ENCODE data around the gene ITGB3BP.
"Not testable (repeated sequence)": the region's sequence is repeated elsewhere in the genome, so short reads cannot be mapped to it uniquely, and the experiment has no call there.

The ITGB3BP gene
- 8.6 to 9.7 (median 8.7) reads per million in 3 donors for total RNA-seq

- peak within 1 kb of the TSS; percentile 82 for H3K27ac ChIP-seq (ENCODE audit: insufficient read depth, low read length, poor library complexity, severe bottlenecking)
- H3K9me3 ChIP-seq (ENCODE audit: control insufficient read depth, low read length): no peaks in the 10 kb centered on the region
- peaks cover 9% of the 10 kb centered on the region for H3K4me1 ChIP-seq (ENCODE audit: control insufficient read depth, insufficient read depth, low read length, poor library complexity, severe bottlenecking)
- H3K36me3 ChIP-seq (ENCODE audit: control insufficient read depth, insufficient read depth, low read length): no peaks in the 10 kb centered on the region
- H3K27me3 ChIP-seq (replicated peaks; ENCODE audit: control insufficient read depth, insufficient read depth, low read length, poor library complexity, severe bottlenecking): no peaks in the 10 kb centered on the region
- H3K4me3 ChIP-seq (ENCODE audit: insufficient read depth, low read depth, low read length, poor library complexity, severe bottlenecking): peak within 1 kb of the TSS; percentile 76
- DNase-seq: peak; percentile 57 to 62 (median 62)
These were observed at the start of gene ITGB3BP, which contains the start of gene EFCAB7 for GRCh38 chr1:63522891-63523728. Gene ITGB3BP, minus strand, starts transcription at chr1:63523225. Its CDS starts 92 bp downstream, at chr1:63523133. Gene EFCAB7, plus strand, starts transcription at chr1:63523525. Its CDS starts 2,048 bp downstream, at chr1:63525573.

GRCh38 chr1:63572686-63573085 lies 49.7 kb upstream of the ITGB3BP start:
- not testable (repeated sequence) for H3K4me1 ChIP-seq (ENCODE audit: control insufficient read depth, insufficient read depth, low read length, poor library complexity, severe bottlenecking); H3K36me3 ChIP-seq (ENCODE audit: control insufficient read depth, insufficient read depth, low read length); H3K4me3 ChIP-seq (ENCODE audit: insufficient read depth, low read depth, low read length, poor library complexity, severe bottlenecking); H3K9me3 ChIP-seq (ENCODE audit: control insufficient read depth, low read length); DNase-seq; H3K27me3 ChIP-seq (replicated peaks; ENCODE audit: control insufficient read depth, insufficient read depth, low read length, poor library complexity, severe bottlenecking); H3K27ac ChIP-seq (ENCODE audit: insufficient read depth, low read length, poor library complexity, severe bottlenecking)

GRCh38 chr1:63569640-63570316 lies 46.8 kb upstream of the ITGB3BP start:
- no peak overlapping the region for H3K4me3 ChIP-seq (ENCODE audit: insufficient read depth, low read depth, low read length, poor library complexity, severe bottlenecking)
- H3K27me3 ChIP-seq (replicated peaks; ENCODE audit: control insufficient read depth, insufficient read depth, low read length, poor library complexity, severe bottlenecking): no peaks in the 10 kb centered on the region
- H3K27ac ChIP-seq (ENCODE audit: insufficient read depth, low read length, poor library complexity, severe bottlenecking): no peak overlapping the region
- DNase-seq: no peak
- no peaks in the 10 kb centered on the region for H3K36me3 ChIP-seq (ENCODE audit: control insufficient read depth, insufficient read depth, low read length)
- H3K9me3 ChIP-seq (ENCODE audit: control insufficient read depth, low read length): no peaks in the 10 kb centered on the region
- no peaks in the 10 kb centered on the region for H3K4me1 ChIP-seq (ENCODE audit: control insufficient read depth, insufficient read depth, low read length, poor library complexity, severe bottlenecking)

- H3K4me3 ChIP-seq (ENCODE audit: insufficient read depth, low read depth, low read length, poor library complexity, severe bottlenecking): no peak overlapping the region
- H3K4me1 ChIP-seq (ENCODE audit: control insufficient read depth, insufficient read depth, low read length, poor library complexity, severe bottlenecking): no peaks in the 10 kb centered on the region
These were observed 46.0 kb upstream of the ITGB3BP start for GRCh38 chr1:63569068-63569467.

GRCh38 chr1:63563745-63564144 lies 40.7 kb upstream of the ITGB3BP start:
- Histone ChIP-seq H3K27ac (ENCODE audit: insufficient read depth, low read length, poor library complexity, severe bottlenecking) (no peak overlapping the region), H3K36me3 (ENCODE audit: control insufficient read depth, insufficient read depth, low read length) (no peaks in the 10 kb centered on the region), H3K4me3 (ENCODE audit: insufficient read depth, low read depth, low read length, poor library complexity, severe bottlenecking) (no peak overlapping the region), H3K4me1 (ENCODE audit: control insufficient read depth, insufficient read depth, low read length, poor library complexity, severe bottlenecking) (no peaks in the 10 kb centered on the region), H3K27me3 (replicated peaks; ENCODE audit: control insufficient read depth, insufficient read depth, low read length, poor library complexity, severe bottlenecking) (no peaks in the 10 kb centered on the region), H3K9me3 (ENCODE audit: control insufficient read depth, low read length) (no peaks in the 10 kb centered on the region)
- no peak for DNase-seq

More at GRCh38 chr1:63569068-63569467, 46.0 kb upstream of the ITGB3BP start:
- DNase-seq: no peak
- Histone ChIP-seq H3K9me3 (ENCODE audit: control insufficient read depth, low read length) (no peaks in the 10 kb centered on the region), H3K27ac (ENCODE audit: insufficient read depth, low read length, poor library complexity, severe bottlenecking) (no peak overlapping the region), H3K27me3 (replicated peaks; ENCODE audit: control insufficient read depth, insufficient read depth, low read length, poor library complexity, severe bottlenecking) (no peaks in the 10 kb centered on the region), H3K36me3 (ENCODE audit: control insufficient read depth, insufficient read depth, low read length) (no peaks in the 10 kb centered on the region)

GRCh38 chr1:63559357-63559756 lies 36.3 kb upstream of the ITGB3BP start:
- no peak overlapping the region for H3K27ac ChIP-seq (ENCODE audit: insufficient read depth, low read length, poor library complexity, severe bottlenecking)
- no peaks in the 10 kb centered on the region for H3K4me1 ChIP-seq (ENCODE audit: control insufficient read depth, insufficient read depth, low read length, poor library complexity, severe bottlenecking)
- no peak overlapping the region for H3K4me3 ChIP-seq (ENCODE audit: insufficient read depth, low read depth, low read length, poor library complexity, severe bottlenecking)
- peaks cover 4% of the 10 kb centered on the region for H3K36me3 ChIP-seq (ENCODE audit: control insufficient read depth, insufficient read depth, low read length)
- no peaks in the 10 kb centered on the region for H3K9me3 ChIP-seq (ENCODE audit: control insufficient read depth, low read length)
- DNase-seq: no peak
- H3K27me3 ChIP-seq (replicated peaks; ENCODE audit: control insufficient read depth, insufficient read depth, low read length, poor library complexity, severe bottlenecking): no peaks in the 10 kb centered on the region

GRCh38 chr1:63557365-63557987 lies 34.5 kb upstream of the ITGB3BP start:
- Histone ChIP-seq H3K36me3 (ENCODE audit: control insufficient read depth, insufficient read depth, low read length) (peaks cover 4% of the 10 kb centered on the region), H3K27me3 (replicated peaks; ENCODE audit: control insufficient read depth, insufficient read depth, low read length, poor library complexity, severe bottlenecking) (no peaks in the 10 kb centered on the region), H3K4me1 (ENCODE audit: control insufficient read depth, insufficient read depth, low read length, poor library complexity, severe bottlenecking) (no peaks in the 10 kb centered on the region), H3K27ac (ENCODE audit: insufficient read depth, low read length, poor library complexity, severe bottlenecking) (no peak overlapping the region), H3K4me3 (ENCODE audit: insufficient read depth, low read depth, low read length, poor library complexity, severe bottlenecking) (no peak overlapping the region), H3K9me3 (ENCODE audit: control insufficient read depth, low read length) (no peaks in the 10 kb centered on the region)
- no peak for DNase-seq

- H3K4me1 ChIP-seq (ENCODE audit: control insufficient read depth, insufficient read depth, low read length, poor library complexity, severe bottlenecking): no peaks in the 10 kb centered on the region
- no peak for DNase-seq
- H3K4me3 ChIP-seq (ENCODE audit: insufficient read depth, low read depth, low read length, poor library complexity, severe bottlenecking): no peak overlapping the region
- no peak overlapping the region for H3K27ac ChIP-seq (ENCODE audit: insufficient read depth, low read length, poor library complexity, severe bottlenecking)
- no peaks in the 10 kb centered on the region for H3K9me3 ChIP-seq (ENCODE audit: control insufficient read depth, low read length)
- no peaks in the 10 kb centered on the region for H3K27me3 ChIP-seq (replicated peaks; ENCODE audit: control insufficient read depth, insufficient read depth, low read length, poor library complexity, severe bottlenecking)
- H3K36me3 ChIP-seq (ENCODE audit: control insufficient read depth, insufficient read depth, low read length): peaks cover 4% of the 10 kb centered on the region
These were observed 32.5 kb upstream of the ITGB3BP start for GRCh38 chr1:63555480-63555879.

- Histone ChIP-seq H3K9me3 (ENCODE audit: control insufficient read depth, low read length) (no peaks in the 10 kb centered on the region), H3K27me3 (replicated peaks; ENCODE audit: control insufficient read depth, insufficient read depth, low read length, poor library complexity, severe bottlenecking) (no peaks in the 10 kb centered on the region), H3K27ac (ENCODE audit: insufficient read depth, low read length, poor library complexity, severe bottlenecking) (no peak overlapping the region), H3K4me1 (ENCODE audit: control insufficient read depth, insufficient read depth, low read length, poor library complexity, severe bottlenecking) (no peaks in the 10 kb centered on the region), H3K36me3 (ENCODE audit: control insufficient read depth, insufficient read depth, low read length) (no peaks in the 10 kb centered on the region), H3K4me3 (ENCODE audit: insufficient read depth, low read depth, low read length, poor library complexity, severe bottlenecking) (no peak overlapping the region)
- DNase-seq: no peak
These were observed 25.9 kb upstream of the ITGB3BP start for GRCh38 chr1:63548877-63549276.

GRCh38 chr1:63548303-63548702 lies 25.3 kb upstream of the ITGB3BP start:
- DNase-seq: no peak
- Histone ChIP-seq H3K27me3 (replicated peaks; ENCODE audit: control insufficient read depth, insufficient read depth, low read length, poor library complexity, severe bottlenecking) (no peaks in the 10 kb centered on the region), H3K9me3 (ENCODE audit: control insufficient read depth, low read length) (no peaks in the 10 kb centered on the region), H3K36me3 (ENCODE audit: control insufficient read depth, insufficient read depth, low read length) (no peaks in the 10 kb centered on the region), H3K4me1 (ENCODE audit: control insufficient read depth, insufficient read depth, low read length, poor library complexity, severe bottlenecking) (no peaks in the 10 kb centered on the region), H3K4me3 (ENCODE audit: insufficient read depth, low read depth, low read length, poor library complexity, severe bottlenecking) (no peak overlapping the region), H3K27ac (ENCODE audit: insufficient read depth, low read length, poor library complexity, severe bottlenecking) (no peak overlapping the region)

All from effector memory CD4-positive, alpha-beta T cell (primary cell).